HG03097 (cell line): ENCODE measurements around the gene MYLK3.
"Not testable (repeated sequence)": the region's sequence is repeated elsewhere in the genome, so short reads cannot be mapped to it uniquely, and the experiment has no call there.

Experiments used
- ATAC-seq: cut with Tn5 transposase; IDR thresholded peaks from one replicate; pipeline ENCODE4 v1.9.1; 2021; ENCODE audit not compliant: unreplicated experiment, low FRiP score

The MYLK3 gene

DNA sequence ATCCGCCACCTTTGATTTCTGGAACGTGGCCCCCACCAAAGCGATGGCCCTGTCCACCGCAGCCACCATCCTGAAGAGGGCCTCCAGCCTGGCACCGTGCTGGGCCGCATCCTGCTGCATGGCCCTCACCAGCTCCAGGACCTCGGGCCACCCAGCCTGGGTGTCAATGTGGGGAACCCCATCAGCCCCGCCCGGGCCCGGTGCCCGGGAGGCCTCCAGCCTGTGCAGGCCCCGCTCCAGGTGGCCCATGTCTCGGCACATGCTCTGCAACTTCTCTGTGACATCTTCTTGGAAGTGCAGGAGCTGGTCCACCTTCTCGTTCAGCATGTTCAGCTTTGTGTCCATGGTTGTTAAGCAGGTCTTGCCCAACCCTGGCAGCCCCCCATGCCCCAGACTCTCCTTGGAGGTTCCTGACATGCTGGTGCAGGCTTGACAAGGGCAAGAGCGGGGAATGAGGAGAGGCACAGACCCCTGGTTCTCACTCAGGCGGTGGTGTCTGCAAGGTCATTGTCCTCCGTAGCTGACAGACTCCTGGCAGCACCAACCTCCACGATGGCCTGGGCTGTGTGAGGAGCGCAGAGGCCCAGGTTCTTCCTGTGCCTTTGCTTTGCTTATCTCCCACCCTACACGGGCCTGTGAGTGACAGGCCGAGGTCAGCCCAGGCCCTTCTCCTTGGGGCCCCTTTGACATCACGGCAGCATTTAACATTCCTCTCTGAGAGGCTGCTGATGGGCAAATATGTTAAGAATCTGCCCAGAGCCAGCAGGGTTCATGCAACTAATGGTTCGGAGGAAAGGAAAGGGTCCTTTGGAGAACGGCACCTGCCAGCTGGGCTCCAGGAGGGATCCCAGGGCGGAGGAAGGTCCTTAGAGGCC, at the start of gene MYLK3:
TSS of gene MYLK3 (minus strand) at position 568 of the 875 bp plus-strand sequence. CDS start at position 417, 151 bp downstream.
- no peak for ATAC-seq

DNA sequence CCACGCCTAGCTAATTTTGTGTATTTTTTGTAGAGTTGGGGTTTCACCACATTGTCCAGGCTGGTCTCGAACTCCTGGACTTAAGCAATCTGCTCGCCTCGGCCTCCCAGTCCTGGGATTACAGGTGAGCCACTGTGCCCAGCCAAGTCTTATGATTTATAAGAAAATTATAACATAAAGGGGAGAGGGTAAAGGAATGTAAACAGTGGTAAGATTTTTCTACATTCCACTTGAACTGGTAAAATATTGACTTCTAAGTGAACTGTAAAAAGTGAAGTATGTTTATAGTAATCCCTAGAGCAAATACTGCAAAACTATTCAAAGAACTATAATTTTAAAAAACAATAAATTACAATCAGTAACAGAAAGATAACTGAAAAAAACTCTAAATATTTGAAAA, 49.4 kb upstream of the MYLK3 start:
- ATAC-seq, result no peak

DNA sequence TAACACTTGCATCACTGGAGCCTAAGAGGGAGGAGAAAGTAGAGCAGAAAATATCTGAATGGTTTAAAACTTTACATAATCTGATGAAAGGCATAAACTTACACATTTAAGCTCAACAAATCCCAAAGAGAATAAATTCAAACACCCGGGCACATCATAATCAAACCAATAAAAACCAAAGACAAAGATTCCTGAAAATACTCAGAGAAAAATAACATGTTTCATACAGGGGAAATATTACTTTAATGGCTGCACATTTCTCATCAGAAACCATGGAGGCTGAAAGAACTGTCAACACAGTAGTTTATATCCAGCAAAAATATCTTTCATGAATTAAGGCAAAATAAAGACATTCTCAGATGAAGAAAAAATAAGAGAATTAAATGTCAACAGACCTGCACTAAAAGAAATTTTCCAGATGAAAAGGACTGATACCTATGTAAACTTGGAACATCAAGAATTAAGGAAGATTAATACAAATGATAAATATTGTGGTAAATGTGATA, 48.7 kb upstream of the MYLK3 start:
- ATAC-seq, result no peak

DNA sequence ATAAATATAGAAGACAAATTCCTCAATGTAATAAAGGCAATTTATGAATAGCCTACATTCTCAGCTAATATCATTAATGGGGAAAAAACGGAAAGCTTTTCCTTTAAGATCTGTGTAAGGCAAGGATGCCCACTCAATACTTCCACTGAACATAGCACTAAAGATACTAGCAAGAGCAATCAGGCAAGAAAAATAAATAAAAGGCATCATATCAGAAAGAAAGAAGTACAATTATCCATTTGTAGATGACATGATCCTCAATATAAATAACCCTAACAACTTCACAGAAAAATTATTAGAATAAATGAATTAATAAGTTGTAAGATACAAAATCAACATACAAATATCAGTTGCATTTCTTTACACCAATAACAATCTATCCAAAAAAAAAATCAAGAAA, 45.7 kb upstream of the MYLK3 start:
- no peak for ATAC-seq

DNA sequence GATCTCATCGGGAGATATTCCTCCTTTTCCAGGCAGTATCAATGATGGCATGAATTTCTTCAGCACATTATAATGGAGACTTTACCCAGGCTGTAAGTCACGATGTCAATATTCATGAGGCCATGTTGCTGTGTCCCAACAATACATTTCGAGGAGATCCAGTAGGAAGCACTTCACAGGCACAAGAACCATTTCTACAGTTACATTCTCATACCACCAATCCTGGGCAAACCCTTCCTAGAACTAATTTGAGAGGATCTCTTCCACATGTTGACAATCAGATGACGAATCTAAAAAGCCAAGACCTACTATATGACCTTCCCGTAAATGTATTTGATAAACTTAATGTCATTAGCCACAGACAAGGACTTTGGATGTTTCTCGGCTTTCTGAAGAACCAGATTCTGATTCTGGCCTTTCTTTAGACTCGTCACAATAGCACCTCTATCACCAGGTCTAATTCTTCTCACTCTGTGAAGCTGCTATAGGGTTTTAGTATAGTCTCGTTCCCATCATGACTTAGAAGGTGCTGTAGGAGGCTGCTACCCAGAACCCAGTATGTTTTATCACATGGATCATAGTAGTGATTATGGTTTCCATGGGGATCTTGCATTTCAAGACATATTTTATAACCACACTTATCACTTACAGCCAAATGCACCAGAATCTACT, 42.6 kb upstream of the MYLK3 start:
- no peak for ATAC-seq

DNA sequence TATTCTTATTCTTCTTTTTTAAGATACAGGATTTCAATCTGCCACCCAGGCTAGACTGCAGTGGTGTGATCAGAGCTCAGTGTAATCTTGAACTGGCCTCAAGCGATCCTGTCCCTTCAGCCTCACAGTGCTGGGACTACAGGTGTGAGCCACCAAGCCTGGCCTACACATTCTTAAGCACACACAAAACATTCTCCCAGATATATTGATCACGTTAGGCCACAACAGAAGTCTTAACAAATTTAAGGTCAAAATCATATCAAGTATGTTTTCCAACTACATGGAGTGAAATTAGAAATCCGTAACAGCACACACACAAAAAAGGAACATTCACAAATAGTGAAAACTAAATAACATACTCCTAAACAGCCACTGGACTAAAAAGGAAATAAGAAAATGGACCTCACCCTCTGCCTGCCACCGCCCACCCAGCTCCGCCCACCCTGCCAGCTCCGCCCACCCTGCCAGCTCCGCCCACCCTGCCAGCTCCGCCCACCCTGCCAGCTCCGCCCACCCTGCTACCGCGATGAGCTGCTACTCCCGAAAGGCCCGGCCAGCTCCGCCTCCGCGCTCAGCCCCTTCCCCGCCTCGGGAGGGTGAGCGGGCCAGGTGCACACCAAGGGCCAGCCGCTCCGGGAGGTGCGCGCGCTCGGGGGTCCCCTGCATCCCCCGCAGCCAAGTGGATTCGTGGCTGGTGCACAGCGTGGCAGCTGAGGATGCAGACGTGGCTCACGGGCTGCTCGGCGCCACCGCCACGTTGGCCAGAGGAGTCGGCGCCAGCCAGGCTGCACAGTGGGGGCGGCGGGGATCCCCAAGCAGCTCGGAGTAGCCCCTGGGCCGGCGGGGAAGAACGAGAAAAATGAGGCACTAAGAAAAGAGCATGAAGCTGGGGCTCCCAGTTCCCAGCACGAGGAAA, 41.6 kb upstream of the MYLK3 start:
- peak; percentile 72 for ATAC-seq

DNA sequence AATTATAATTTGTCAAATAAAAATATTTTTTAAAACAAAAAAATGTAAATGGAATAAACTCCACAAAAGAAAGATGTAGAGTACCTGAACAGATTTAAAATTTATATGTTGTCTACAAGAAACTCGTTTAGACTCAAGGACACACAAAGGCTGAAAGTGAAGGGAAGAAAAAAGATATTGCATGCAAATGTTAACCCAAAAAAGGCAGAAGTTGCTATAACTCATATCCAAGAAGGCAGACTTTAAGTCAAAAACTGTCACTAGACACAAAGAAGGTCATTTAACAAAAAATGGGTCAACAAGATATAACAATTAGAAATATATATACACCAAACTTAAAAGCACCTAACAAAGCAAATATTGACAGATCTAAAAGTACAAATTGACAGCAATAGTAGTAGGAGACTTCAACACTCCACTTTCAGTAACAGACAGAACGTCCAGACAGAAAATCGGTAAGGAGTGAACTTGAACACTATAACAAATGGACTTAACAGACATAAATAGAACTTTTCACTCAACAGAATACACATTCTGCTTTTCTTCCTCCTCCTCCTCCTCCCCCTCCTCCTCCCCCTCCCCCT, 40.8 kb upstream of the MYLK3 start:
- ATAC-seq, result no peak

DNA sequence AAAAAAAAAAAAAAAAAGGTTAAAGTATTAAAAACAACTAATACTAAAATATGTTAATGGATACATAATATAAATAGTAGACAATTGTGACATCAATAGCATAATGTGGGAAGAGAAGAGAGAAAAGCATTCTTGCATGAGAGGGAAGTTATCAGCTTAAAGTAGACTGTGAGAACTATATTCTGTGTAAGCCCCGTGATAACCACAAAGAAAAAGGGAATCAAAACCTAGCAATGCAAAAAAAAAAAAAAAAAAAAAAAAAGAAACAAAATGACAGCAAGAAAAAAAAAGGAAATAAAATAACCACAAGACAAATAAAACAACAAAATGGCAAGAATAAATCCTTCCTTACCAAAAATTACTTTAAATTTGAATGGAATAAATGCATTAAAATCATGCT, 39.8 kb upstream of the MYLK3 start:
- no peak for ATAC-seq

DNA sequence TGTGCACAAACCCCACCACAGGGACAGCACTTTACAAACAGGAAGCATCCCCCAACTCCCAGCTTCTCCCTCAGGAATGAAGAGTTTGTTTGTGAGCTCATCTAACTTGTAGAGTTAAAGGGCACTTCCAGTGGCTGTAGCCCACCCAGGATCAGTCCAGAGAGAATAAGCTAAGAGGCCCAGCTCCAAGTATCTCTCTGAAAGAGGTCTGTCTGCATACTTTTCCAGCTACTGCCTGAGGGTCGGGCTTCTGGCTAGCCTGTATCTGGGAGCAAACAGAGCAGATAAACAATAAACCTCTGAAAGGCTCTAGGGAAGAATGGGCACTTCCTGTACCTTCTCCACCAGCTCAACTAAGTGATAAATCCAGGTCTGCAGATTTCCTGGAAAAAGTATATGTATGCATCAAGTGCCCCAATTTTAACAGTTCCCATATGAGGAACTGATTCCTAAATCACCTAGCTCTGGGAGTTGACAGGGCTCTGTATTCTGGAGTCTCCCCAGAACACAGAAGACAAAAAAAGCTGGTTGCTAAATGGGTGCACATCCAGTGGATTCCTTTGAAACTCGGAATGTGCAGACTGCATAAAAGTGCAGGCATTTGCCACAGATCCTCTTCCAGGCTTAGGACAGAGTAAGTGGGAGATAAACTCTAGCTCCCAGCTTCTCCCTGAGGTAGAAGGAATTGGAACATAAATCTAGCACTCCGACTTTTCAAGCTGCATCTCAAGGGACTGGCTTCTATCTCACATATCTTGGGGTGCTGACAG, 37.1 kb upstream of the MYLK3 start:
- ATAC-seq, result no peak

DNA sequence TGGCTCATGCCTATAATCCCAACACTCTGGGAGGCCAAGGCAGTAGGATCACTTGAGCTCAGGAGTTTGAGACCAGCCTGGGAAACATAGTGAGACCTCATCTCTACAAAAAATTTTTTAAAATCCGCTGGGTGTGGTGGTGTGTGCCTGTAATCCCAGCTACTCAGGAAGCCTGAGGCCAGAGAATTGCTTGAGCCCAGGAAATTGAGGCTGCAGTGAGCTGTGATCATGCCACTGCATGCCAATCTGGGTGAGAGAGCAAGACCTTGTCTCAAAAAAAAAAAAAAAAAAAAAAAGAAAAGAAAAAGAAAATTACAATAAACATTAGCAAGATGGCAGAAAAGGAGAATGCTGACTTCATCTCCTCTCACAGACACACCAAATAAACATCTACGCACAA, 36.4 kb upstream of the MYLK3 start:
- ATAC-seq, result not testable (repeated sequence)

DNA sequence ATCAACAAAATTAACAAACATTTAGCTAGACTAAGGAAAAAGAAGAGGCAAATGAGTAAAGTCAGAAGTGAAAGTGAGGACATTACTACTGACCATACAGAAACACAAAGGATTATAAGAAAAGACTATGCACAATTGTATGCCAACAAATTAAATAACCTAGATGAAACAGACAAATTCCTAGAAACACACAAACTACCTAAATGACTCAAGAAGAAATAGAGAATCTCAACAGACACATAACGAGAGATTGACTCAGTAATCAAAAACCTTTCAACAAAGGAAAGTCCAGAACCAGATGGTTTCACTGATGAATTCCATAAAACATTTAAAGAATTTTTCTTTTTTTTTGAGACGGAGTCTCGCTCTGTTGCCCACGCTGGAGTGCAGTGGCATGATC, 35.7 kb upstream of the MYLK3 start:
- ATAC-seq, result no peak

DNA sequence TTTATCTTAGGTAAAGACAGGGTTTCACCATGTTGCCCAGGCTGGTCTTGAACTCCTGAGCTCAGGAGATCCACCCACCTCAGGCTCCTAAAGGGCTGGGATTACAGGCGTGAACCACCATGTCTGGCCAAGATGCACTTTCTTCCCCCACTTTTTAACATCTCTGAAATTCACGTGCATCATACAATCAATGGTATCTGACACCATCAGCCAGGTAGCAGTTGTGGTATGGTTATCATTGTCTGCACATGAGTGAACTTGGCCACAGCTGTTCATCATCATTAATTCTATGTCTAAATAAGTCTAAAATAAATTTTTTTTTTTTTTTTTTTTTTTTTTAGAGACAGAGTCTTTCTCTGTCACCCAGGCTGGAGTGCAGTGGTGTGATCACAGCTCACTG, 34.2 kb upstream of the MYLK3 start:
- ATAC-seq, result no peak

DNA sequence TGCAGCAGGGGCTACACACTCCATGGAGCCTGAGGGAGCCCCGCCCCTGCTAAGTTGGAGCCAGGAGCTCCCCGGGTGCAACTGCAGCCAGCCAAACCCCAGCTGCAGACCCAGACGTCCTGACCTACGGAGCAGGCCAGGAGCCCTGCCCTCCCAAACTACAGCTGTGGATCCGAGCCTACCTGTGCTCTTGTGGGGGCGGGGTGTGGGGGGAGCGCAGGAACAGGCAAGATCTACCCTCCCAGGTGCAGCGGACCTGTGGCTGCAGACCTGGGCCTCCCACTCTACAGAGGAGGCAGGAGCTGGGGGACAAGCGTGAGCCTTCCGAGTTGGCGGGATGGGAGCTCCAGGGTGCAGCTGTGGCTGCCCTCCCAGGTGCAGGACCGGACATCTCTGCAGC, 29.7 kb upstream of the MYLK3 start:
- no peak for ATAC-seq

DNA sequence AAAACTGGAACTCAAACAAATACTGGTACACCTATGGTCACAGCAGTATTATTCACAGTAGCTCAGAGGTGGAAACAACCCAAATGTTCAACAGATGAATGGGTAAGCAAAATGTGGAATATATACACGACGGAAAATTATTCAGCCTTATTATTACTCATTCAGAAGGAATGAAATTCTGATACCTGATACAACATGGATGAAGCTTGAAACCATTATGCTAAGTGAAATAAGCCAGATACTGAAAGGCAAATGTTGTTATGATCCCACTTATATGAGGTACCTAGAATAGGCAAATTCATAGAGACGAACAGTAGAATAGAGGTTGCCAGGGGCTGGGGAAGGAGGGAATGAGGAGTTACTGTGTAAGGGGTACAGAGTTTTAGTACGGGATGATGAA, 27.1 kb upstream of the MYLK3 start:
- no peak for ATAC-seq

DNA sequence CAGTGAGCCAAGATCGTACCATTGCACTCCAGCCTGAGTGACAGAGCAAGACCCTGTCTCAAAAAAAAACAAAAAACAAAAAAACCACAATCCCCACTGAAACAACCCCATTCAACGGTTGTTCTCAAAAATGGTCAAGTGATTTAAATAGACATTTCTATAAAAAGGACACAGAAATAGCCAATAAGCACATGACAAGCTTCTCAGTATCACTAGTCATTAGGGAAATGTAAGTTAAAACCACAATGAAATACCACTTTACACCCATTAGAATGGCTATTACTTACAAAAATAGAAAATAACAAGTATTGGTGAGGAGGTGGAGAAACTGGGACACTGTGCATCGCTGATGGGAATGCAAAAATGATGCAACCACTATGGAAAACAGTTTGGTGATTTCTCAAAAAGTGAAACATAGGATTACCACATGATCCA, 26.6 kb upstream of the MYLK3 start:
- ATAC-seq, result no peak

DNA sequence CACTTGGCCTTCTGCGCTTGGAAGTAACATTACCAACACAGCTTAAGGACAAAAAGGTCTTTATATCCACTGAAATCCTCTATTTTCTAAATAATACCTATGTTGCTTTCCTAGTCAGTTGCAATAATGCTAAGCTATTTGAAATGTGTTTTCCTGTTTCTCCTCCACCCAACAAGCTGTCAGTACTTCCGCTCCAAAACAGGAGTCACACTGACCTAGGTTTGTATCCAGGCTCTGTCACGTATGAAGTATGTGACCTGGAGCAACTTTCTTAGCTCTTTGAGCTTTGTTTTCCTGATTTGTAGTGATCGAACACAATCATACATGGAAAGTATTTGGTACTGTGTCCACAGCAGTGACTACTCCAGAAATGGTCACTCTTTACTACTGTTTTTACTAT, 24.3 kb upstream of the MYLK3 start:
- no peak for ATAC-seq

DNA sequence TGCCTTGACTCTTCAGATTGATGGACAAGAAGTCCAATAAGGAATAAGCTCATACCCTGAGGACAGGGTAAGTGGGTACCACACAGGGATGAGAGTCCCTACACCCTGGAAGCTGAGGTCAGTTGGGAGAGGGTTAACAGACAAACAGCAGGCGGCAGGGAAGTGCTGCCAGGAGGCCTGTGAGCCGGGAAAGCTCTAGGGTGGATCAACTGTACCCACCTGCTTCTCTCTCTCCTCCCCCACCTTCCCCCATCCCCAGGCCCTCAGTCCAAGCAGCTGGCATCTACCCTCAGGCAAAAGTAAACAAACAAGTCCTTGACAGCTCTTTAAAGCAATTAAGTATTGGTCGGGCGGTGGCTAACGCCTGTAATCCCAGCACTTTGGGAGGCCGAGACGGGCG, 20.7 kb upstream of the MYLK3 start:
- no peak for ATAC-seq

DNA sequence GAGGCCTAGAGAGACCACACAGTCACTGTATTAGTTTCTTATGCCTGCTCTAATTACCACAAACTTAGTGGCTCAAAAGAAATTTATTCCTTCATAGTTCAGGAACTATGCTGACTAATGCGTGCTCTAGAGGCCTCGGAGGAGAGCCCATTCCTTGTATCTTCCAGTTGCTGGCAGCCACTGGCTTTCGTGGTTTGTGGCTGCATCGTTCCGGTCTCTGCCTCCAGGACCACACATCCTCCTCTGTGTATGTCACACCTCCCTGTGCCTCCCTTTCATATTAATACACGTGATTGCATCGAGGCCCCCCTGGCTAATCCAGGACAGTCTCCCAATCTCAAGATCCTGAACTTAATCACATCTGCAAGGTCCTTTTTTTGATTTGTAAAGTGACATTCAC, 16.9 kb upstream of the MYLK3 start:
- ATAC-seq, result no peak

DNA sequence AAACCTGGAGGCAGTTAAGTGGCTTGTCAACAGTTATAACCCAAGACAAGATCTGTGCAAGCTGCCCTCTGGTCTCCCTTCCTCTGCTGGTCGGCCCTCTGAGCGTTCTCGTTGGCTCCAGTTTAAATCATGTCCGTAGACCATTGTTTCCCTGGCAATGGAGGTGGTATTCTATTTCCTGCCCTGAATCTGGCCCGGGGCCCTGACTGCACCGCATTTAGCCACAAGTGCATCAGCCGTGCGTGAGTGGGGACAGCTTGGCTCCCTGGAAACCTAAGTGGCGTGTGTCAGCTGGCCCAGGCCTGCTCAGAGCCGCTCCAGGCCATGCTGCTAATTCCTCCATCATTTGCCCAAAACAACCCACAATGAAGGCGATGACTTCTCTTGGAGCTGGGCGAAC, 15.0 kb upstream of the MYLK3 start:
- no peak for ATAC-seq

DNA sequence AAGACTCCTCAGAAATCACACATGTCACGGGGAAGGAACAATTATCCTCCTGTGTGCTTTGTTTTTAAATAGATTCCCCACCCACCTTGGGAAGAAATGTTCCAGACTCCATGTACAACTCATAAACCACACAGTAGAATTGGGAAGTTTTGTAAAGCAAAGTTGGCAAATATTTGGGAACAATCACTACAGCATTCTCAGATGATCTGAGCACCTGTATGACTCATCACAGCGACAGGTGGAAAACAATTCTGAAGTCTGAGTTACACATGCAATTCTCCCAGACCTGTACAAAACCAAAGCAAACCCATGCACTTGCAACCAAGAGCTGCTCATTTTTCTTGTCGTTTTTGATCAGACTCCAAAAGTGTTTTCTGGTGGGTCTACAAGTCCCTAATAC, 14.4 kb upstream of the MYLK3 start:
- ATAC-seq, result no peak
